ENCODE data around the gene PRRC2B.
"Not testable (repeated sequence)": the region's sequence is repeated elsewhere in the genome, so short reads cannot be mapped to it uniquely, and the experiment has no call there.

Gene PRRC2B

DNA sequence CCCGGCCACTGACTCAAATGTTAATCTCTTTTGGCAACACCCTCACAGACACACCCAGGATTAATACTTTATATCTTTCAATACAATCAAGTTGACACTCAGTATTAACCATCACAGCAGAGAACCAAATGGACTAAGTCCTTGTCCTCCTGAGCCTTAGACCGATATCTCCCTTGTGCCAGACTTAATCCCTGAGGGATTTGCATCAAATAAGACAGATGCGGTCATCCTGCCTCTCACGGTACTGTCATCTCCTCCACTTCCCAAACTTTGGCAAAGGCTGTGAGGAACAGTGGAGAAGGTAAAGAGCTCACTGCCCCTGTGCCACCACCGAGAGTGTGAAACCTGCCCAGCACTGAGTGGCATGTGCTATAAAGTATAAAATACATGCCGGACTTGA is 6.5 kb upstream of the PRRC2B start:
- no peak for DNase-seq

DNA sequence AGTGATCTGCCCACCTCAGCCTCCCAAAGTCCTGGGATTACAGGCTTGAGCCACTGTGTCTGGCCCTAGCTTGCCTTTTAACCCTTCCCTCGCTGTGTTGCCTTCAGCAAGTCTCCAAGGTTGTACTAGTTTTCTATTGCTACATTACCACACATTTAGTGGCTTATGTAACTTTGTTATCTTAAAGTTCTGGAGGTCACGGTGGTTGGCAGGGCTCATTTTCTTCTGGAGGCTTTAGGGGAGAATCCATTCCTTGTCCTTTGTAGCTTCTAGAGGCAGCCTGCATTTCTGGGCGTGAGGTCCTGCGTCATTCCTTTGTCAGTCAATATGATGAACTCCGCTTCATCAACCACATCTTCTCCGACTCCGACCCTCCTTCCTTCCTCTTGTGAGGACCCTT is 2.9 kb upstream of the PRRC2B start:
- DNase-seq: no peak

DNA sequence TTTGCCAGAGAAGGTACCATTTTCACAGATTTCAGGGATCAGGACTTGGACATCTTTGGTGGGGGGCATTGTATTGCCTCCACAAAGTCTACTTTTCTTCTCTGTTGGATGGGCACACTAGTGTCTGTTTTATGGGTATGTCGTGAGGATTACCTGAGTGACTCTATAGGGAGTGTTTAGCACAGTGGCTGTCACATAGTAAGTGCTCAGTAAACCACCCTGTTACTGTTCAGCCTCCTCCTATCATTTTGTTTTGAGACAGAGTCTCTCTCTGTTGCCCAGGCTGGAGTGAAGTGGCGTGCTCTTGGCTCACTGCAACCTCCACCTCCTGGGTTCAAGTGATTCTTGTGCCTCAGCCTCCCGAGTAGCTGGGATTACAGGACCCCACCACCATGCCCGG is 2.4 kb upstream of the PRRC2B start:
- DNase-seq: no peak

DNA sequence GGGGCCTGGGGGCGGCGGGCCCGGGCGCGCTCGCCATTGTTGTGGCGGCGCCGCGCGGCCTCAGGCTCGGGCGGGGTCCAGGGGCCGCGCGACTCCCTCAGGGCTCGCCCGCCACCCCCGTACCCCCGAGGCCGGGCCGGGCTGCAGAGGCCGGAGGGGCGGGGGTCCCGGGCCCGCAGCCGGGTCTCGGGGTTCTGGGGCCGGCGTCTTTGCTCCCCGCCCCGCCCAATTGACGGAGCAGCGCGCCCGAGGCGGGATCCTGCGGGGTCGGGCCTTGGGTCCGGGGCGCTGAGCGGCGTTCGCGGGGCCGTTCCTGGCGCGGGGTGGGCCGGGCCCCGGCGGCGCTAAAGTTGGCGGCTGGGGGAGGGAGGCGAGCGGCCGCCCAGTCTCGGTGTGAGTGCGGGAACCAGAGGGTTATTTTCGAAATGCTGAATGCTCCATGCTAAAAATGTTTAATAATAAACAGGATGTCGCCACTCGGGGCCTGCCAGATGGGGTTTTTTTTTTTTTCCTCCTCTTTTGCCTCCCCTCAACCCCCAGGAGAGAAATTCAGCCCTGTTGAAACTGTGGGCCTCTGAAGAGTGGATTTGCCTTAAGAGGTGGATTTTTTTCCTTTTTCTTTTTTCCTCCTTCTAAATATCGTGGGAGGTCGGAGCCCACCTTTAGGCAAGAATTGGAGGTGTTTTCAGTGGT is 724 bp downstream of the PRRC2B start:
- DNase-seq: peak; percentile 30 to 49

DNA sequence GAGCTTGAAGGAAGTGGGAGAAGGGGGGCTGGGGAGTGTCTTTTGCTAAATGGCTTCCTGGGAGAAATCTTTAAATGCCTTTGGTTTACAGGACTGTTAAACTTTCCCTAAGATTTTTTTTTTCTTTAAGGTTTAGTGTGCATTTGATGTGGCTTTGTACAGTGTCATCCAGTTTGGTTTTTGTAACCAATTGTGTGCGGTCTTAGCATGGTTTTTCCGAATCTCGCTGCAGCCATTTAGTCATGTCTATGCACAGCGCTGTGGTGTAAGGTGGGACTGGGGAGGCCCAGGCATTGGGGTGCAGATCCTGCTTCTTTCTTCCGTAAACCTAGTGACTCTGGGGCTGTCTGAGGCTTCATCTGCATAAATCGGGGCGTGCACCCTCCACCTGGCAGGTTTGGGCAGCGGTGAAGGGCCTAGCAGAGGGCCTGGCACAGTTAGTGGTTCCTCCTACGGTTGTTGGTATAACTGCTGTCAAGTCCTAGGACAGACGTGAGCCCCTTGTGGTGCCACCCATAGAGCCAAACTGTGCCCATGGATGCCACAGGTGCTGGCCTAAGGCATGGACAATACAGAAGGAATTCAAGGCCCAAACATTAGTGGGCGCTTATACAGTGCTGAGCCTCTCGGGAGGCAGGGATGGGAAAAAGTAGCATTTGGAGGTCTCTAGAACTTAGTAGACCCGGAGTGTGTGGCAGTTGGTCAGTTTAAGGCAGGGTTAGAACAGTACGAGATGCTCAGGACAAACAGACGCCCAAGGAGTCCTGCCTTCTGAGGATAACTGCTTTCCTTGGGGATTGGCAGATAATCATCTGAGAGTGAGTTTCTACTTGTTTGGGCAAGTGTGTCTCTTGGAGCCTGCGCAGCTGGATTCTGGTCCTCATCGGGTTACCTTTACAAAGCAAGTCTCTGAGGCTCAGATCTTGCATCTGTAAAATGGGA is 1.5 kb downstream of the PRRC2B start:
- DNase-seq: peak; percentile 51 to 75

DNA sequence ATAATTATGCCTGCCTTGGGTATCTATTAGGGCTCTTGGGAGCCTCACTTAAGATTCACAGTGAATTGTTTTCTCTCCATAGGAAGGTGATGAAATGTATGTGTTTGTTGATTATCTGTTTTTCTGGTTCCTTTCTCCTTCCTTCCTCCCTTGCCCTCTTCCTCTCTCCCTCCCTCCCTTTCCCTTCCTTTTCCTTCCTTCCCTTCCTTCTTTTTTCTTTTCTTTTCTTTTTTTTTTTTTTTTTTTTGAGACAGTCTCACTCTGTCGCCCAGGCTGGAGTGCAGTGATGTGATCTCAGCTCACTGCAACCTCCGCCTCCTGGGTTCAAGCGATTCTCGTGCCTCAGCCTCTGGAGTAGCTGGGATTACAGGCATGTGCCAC is 2.2 kb downstream of the PRRC2B start:
- not testable (repeated sequence) for DNase-seq

DNA sequence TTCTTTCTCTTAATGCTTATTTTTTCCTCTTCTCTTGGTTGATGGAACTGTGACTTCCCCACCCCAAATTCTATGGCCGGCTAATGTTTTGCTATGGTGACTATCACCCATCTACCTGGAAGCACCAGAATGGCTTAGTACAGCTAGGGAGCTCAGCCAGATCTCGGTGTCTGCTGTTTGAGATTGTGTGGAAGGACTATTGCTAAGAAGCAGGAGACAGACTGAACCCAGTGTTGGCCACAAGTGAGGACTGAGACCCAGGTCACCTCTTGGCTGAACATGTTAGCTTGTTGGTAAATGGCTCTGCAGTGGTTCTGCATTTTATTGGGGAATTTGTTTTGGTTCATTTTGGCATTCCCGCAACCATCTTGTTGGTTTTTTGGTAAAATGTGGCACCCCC is 2.7 kb downstream of the PRRC2B start:
- DNase-seq: no peak

DNA sequence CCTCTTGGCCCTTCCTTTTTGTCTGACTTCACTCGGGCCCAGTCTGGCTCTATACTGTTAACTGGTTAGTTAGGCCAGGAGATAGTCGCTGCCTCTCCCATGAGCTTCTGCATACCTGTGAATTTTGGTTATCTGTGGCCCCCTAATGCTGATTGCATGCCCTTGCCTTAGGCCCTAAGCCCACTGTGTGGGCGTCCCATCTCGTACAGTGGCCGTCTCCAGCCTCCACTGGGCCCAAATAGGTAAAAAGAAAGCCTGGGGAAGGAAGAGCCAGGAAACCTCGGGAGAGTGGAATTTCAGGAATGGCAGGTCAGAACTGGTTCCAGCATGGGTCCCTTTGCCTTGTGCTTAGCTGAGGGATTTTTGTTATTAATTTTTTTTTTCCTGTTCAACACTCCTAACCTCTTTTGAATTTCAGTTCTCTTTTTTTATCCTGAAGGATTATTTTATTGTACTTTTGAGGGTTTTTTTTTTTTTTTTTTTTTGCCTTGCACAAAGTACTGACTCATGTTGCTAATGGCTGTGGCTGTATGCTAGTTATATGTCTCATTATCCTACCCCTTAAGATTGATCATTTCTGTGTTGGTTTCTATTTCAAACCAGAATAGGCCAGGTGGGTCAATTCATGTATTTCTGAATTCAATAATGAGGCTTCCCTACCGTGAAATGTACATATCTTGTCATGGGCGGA is 3.4 kb downstream of the PRRC2B start:
- no peak for DNase-seq

DNA sequence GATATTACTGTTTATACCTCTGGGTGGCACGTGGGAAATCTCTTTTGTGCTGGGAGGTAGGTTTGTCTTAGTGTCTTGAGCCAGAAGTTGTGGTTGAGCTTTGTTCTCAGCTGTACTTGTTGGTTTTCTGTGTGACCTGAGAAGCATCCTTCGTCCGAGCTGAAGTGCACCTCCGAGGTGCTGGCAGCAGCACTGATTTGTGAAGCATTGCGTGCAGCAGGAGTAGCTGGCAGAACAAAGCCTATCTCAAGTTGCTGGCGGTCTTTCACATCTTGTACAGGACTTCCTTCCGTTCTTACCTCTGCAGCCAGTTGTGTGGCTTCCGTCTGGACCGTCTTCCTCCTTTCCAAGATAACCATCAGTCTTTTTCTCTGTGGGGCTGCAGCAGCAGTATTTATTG is 4.3 kb downstream of the PRRC2B start:
- DNase-seq: peak in 1 of 2 experiments; percentile 43

DNA sequence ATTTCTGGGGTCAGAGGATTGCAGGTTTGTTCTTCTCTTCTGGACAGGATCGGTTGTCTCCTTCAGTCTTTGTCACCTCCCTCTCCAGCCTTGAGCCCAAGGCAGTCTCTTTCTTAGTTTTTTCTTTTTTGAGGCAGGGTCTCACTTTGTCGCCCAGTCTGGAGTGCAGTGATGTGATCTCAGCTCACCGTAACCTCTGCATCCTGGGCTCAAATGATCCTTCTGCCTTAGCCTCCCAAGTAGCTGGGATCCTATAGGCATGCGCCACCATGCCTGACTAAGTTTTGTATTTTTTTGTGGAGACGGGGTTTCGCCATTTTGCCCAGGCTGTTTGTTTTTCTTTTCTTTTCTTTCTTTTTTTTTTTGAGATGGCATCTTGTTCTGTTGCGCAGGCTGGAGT is 6.1 kb downstream of the PRRC2B start:
- no peak for DNase-seq

DNA sequence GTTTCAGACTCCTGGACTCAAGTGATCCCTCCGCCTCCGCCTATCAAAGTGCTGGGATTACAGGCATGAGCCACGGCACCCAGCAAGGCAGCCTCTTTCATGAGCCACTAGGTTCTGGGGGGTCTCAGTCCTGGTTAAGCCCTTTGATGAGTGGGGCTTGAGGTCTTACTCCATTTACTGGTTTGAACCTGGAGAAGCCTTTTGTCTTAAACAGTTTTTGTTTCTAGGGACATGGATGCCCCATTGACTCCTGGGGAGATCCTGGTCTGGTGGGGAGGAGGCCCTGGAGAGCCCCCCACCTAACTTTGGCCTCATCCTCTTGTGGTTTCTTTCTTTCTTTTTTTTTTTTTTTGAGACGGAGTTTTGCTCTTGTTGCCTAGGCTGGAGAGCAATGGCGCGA is 6.7 kb downstream of the PRRC2B start:
- DNase-seq: no peak

DNA sequence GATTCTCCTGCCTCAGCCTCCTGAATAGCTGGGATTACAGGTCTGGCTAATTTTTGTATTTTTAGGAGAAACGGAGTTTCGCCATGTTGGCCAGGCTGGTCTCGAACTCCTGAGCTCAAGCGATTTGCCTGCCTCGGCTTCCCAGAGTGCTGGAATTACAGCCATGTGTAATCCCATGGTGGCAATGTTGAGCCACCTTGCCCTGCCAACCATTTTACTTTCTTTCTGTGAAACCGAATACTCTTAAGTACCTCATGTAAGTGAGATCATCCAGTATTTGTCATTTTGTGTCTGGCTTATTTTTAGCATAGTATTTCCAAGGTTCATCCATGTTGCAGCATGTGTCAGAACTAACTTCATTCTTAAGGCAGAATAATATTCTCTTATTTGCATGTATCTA is 8.2 kb downstream of the PRRC2B start:
- DNase-seq: no peak

DNA sequence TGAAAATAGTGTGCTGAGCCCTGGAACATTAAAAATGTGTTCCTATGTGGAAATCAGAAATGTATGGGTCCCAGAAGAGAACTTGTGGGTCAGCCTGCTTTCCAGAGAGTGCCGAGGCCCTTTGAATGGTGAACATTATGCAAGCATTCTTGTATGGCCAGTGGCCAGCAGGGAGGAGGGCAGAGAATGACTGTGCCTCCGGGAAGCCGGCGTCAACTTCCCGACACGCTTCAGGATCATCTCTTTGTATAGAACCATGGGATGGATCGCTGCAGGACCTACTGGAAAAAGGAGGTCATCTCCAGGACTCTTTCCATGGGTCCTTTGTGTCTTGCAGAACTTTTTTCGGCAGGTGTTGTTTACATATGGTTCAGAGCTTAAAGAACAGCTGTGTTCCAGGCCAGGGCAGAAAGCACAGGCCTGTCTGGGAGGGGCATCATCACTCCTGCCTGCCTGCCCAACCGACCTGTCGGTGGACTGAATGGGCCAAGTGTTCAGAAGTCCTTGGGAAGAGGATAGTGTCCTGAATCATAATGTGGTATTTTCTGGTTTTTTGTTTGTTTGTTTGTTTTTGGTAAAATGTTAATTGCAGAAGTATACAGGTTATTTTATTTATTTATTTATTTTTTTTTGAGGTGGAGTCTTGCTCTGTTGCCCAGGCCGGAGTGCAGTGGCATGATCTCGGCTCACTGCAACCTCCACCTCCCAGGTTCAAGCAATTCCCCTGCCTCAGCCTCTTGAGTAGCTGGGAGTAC is 9.0 kb downstream of the PRRC2B start:
- DNase-seq: no peak

DNA sequence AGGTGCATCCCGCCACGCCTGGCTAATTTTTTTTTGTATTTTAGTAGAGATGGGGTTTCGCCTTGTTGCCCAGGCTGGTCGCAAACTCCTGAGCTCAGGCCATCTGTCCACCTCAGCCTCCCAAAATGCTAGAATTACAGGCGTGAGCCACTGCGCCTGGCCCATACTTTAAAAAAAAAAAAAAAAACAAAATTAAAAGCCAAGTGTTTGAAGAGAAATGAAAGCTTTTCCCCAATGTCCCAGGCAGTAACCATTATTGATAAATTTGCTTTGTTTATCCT is 9.5 kb downstream of the PRRC2B start:
- DNase-seq: no peak

DNA sequence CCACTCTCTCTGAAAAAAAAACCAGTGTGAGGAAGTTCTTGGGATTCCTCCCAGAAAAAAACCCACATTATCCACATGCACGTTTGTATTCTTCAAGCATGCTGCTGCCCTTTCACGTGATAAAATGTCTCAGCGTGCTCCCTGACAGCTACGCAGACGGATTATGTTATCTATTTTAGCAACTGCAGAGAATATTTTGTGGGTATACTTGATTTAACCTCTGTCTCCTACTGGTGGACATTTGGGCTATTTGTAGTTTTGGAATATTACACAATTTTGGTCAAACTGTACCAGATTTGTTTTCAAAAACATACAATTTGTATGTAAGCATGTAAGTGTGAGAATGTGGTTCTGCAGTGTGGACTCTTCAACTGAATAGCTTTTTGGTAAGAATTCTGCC is 10.7 kb downstream of the PRRC2B start:
- no peak for DNase-seq

DNA sequence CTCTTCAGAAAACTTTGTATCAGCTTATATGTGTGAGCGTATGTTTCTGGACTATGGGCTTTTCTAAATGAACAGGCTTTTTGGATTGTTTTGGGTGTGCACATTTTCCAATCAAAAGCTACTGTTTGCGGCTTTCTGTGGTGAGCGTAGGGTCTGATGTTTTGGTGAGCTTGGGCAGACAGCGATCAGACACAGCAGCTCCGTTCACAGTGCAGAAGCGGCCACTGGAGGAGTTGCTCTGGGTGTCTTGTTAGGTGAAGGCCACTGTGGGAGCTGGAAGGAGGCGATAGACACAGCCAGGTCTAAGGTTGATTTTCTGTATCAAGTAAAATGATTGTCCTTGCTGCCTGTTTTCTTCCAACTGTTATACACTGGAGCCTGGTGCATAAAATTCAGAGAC is 11.1 kb downstream of the PRRC2B start:
- DNase-seq: no peak

DNA sequence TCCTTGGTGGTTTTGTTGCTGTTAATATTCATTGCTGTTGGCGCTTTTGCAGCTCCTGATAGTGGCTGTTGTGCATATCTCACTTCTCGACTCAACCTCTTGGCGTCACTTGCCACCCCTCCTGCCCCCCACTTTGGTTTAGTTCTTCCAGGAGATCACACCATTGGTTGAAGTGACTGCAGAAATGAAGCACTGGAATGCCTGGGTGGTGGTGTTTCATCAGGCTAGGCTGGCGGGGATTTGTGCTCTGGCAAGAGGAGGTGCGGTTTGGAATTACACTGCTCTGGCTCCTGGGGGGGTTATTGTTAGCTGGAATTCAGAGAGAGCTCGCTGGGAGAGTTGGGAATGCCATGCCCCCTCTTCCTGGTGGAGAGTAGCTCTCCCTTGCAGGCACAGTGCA is 11.5 kb downstream of the PRRC2B start:
- DNase-seq: no peak

DNA sequence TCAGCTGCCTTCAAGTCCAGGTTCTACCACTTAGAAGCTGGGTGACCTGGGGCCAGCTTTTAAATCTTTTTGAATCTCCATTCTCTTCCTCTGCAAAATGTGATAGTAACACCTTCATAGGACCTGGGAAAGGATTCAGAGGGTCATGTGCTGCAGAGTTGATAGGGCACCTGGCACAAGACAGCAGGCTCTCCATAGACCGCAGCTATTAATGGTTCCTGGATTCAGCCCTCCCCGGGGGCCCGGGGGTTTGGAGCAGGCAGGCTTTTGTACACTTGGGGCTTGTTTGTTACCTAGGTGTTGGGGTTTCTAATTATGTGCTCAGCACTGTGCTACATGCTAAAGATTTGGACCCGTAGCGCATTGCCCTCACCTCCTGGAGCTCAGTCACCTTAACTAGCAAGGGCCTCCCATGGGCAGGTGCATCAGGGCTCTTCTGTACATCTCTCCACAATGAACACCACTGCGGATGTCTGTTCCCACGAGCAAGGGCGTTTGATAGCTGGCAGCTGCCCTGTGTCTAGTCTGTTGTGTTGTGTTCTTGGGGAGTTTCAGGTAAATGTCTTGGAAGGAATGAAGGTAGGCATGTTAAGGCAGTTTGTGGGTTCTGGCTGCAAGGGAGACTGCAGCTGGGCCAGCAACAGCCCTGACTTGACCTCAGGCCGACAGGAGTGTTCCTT is 12.1 kb downstream of the PRRC2B start:
- DNase-seq: no peak

DNA sequence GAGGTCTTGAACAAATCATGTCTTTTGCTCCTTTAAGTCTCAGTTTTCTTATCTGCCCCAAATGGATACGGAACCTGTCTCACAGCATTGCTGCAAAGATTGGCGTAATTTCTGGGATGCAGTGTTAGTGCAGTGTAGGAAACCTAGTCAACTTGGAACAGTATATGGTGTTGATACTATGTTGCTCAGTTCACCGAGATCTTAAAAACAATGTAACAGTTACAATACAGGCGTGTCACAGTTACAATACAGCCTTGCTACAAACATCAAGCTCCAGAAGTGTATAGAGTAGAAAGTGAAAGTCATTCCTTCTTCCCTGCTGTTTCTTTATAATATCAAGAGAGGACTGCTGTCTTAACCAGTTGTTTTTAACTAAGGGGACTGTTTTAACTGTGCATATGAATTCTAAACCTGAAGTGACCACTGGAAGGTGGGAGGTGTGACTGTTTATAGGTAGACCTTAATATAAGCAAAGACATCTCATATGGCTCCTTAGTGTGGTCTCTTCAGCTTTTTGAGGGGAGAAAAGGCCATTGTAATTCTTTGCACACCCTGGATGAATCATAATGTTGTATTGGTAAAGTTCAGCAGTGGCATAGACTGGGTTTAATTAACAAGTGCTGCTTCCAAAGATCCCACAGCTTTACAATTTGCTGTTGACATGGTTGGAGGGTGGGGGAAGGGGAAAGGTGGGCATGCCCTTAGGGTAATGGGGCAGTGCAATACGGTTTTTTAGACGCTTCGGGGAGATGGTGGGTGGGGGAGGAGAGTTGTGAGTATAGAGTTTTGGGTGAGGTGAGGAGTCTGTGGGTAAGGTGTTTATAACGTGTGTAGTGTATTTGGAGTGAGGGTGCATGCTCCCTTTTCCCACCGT is 12.9 kb downstream of the PRRC2B start:
- DNase-seq: no peak

DNA sequence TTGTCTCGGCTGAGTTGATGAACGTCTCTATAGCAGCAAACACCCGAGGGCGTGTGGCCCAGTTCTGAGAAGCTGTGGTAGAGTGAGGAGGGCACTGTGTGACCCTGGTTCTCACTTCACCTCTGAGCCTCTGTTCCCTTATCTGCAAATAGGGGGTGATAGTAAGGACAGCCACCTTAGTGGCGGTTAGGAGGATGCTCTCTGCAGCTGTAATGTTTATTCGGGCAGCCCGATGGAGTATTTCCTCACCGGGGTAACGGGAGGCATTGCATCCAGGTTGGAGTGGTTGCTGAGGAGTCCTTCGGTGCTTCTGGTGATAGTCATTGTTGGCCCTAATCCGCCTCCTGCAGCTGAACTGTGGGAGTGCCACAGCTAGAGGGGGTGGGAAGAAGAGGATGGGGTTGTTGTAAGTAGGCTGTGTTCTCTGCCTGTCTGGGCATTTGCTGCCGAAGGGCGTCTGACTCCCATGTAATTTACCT is 13.9 kb downstream of the PRRC2B start:
- DNase-seq: peak in 1 of 2 experiments; percentile 35

DNA sequence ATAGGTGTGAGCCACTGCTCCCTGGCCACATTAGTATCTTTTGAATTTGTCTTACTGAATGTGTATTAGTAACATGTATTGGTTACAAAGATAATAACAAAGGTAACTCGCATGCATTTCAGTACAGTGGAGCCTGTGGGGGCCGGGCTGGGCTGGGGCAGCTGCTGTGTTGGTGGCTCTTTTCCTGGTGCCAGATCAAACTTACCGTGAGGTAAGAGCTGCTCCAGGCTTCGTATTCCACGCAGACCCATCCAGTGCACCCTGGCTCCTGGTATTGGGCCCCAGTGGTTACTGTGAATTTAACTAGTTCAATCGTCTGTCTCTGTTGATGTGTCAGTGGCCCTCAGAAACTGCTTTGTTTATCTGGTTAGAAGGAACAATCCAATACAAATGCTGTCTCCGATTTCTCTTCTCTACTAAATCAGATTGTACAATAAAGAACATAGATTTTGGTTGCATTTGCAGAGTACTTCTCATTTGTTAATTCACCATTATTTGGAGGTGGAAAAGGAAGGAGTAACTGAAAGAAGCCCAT is 15.6 kb downstream of the PRRC2B start:
- no peak for DNase-seq

Data from stimulated activated CD4-positive, alpha-beta T cell treated with anti-CD3 and anti-CD28 coated beads, Interleukin-4, amount 100 ng/mL, for 4 hours (primary cell).